NCI-H69 (cell line): ENCODE results near the gene ZDHHC11.
A peak's percentile ranks its signal among the peaks of the same experiment; 100 is the strongest.
"Not testable (repeated sequence)": the region's sequence is repeated elsewhere in the genome, so short reads cannot be mapped to it uniquely, and the experiment has no call there.

Source experiments
- DNase-seq: peaks from one replicate; lab custom pipeline; 2025; lab: John Stamatoyannopoulos, UW

Gene ZDHHC11

DNA sequence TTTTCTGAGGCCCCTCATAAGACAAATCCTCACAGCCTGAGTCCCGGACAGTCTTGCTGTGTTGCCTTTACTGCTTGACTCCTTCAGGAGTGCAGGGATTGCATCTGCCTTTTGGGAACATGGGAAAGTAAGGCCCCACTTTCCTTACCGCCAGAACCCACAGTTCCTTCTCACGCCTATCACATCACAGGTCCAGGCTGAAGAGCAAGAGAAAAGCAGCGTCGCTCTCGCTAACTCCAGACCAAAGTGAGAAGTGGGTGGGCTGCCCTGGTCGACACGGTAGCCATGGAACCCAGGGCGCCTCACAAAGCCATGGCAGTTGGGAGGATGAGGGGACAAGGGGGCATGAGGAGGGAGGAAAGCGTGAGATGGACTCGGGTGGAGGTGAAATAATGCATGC lies 7.9 kb upstream of the ZDHHC11 start:
- no peak for DNase-seq

GRCh38 chr5:856531-857425 lies 6.0 kb upstream of the ZDHHC11 start:
- DNase-seq = no peak

GRCh38 chr5:855771-856530 lies 5.2 kb upstream of the ZDHHC11 start:
- no peak for DNase-seq

DNA sequence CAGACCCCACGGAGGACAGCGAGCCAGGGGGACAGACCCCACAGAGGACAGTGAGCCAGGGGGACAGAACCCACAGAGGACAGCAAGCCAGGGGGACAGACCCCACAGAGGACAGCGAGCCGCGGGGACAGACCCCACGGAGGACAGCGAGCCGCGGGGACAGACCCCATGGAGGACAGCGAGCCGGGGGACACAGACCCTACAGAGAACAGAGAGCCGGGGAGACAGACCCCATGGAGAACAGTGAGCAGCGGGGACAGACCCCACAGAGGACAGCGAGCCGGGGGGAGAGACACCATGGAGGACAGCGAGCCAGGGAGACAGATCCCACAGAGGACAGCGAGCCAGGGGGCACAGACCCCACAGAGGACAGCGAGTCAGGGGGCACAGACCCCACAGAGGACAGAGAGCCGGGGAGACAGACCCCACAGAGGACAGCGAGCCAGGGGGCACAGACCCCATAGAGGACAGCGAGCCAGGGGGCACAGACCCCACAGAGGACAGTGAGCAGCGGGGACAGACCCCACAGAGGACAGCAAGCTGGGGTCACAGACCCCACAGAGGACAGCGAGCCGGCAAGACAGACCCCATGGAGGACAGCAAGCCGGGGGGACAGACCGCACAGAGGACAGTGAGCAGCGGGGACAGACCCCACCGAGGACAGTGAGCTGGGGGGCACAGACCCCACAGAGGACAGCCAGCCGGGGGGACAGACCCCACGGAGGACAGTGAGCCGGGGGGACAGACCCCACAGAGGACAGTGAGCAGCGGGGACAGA lies 4.4 kb upstream of the ZDHHC11 start:
- no peak for DNase-seq

- no peak for DNase-seq
Observed at GRCh38 chr5:854217-854616, 3.4 kb upstream of the ZDHHC11 start.

DNA sequence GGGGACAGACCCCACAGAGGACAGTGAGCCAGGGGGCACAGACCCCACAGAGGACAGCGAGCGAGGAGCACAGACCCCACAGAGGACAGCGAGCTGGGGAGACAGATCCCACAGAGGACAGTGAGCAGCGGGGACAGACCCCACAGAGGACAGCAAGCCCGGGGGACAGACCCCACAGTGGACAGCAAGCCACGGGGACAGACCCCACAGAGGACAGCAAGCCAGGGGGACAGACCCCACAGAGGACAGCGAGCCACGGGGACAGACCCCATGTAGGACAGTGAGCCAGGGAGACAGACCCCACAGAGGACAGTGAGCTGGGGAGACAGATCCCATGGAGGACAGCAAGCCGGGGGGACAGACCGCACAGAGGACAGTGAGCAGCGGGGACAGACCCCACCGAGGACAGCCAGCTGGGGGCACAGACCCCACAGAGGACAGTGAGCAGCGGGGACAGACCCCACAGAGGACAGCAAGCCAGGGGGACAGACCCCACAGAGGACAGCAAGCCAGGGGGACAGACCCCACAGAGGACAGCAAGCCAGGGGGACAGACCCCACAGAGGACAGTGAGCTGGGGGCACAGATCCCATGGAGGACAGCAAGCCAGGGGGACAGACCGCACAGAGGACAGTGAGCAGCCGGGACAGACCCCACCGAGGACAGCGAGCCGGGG lies 2.8 kb upstream of the ZDHHC11 start:
- not testable (repeated sequence) for DNase-seq

DNA sequence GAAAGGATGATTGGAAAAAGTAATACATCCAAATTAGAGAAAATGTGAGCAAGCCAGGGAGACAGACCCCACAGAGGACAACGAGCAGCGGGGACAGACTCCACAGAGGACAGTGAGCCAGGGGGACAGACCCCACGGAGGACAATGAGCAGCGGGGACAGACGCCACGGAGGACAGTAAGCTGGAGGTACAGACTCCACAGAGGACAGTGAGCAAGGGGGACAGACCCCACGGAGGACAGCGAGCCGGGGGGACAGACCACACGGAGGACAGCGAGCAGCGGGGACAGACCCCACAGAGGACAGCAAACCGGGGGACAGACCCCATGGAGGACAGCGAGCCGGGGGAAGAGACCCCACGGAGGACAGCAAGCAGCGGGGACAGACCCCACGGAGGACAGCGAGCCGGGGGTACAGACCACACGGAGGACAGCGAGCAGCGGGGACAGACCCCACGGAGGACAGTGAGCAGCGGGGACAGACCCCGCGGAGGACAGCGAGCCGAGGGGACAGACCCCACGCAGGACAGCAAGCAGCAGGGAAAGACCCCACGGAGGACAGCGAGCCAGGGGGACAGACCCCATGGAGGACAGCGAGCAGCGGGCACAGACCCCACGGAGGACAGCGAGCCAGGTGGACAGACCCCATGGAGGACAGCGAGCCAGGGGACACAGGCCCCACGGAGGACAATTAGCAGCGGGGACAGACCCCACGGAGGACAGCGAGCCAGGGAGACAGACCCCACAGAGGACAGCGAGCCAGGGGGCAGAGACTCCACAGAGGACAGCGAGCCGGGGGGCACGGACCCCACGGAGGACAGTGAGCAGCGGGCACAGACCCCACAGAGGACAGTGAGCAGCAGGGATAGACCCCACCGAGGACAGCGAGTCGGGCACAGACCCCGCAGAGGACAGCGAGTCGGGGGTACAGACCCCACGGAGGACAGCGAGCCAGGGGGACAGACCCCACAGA lies 1.9 kb upstream of the ZDHHC11 start:
- no peak for DNase-seq

DNA sequence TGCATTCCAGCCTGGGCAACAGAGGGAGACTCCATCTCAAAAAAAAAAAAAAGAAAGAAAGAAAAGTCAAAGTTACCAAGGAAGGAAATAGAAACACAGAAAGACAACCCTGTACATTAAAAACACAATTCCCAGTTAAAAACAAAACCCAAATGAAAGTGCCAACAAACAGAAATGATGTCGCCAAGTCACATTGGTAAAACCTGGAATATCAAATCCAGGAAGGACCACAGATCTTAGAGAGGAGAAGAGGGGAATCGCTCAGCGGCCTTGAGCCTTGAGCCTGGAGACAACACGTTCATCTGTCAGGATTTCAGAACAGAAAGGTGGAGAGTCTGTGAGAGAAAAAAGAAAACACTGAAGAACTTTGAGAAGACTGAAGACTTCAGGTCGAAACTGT lies 1.2 kb upstream of the ZDHHC11 start:
- DNase-seq = no peak

DNA sequence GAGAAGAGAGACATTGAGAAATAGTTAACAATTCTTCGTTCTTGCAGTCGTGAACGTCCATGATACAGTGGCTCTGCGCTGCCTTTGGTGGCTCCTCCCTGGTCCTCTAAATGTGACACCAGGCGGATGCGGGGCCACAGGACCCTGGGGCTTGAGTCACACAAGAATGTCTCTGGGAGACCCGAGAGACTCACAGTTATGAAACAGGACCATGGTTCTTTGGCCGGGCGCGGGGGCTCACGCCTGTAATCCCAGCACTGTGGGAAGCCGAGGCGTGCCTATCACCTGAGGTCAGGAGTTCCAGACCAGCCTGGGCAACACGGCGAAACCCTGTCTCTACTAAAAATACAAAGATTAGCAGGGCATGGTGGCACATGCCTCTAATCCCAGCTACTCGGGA lies 767 bp upstream of the ZDHHC11 start:
- no peak for DNase-seq

GRCh38 chr5:851076-851475 lies 290 bp upstream of the ZDHHC11 start:
- peak; percentile 46 for DNase-seq

DNA sequence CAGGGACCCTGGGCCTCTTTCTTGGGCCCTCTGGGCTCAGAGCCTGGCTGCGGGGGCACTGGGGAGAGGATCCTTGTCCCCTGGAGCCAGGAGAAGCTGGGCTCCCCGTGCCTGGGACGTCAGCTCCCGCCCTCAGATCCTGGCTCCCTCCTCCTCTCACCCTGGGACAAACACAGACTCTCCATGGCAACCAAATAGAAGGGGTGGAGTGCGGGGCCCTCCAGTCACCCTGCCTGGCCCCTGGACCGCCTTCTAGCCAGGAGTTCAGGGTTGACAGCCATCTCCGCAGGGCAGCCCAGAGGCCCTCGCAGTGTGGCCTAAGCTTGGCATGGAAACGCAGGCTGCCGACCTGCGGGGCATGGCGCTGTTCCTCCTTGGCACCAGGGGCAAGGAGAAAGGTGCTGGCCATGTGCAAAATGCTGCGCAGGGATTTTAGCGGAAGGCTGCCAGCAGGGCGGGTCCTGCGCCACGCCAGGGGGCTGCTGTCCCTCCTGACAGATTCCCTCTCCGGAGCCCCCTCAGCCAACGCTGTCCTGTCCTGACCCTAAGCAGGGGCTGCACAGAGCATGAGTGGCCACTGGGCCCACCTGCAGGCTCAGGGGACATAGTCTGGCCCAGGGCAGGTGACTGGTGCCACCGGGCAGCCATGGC lies 1.0 kb downstream of the ZDHHC11 start:
- no peak for DNase-seq

DNA sequence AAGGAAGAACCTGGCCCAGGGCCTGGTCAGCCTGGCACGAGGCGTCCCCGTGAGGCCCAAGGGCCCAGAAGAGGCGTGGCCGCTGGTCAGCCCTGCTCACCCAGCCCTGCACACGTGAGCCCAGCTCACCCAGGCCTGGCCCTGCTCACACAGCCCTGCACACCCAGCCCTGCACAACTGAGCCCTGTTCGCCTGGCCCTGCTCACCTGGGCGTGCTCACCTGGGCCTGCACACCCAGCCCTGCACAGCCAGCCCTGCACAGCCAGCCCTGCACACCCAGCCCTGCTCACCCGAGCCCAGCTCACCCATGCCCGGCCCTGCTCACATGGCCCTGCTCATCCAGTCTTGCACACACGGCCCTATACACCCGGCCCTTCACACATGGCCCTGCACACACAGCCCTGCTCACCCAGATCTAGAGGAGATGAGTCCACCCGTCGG lies 2.1 kb downstream of the ZDHHC11 start:
- no peak for DNase-seq

DNA sequence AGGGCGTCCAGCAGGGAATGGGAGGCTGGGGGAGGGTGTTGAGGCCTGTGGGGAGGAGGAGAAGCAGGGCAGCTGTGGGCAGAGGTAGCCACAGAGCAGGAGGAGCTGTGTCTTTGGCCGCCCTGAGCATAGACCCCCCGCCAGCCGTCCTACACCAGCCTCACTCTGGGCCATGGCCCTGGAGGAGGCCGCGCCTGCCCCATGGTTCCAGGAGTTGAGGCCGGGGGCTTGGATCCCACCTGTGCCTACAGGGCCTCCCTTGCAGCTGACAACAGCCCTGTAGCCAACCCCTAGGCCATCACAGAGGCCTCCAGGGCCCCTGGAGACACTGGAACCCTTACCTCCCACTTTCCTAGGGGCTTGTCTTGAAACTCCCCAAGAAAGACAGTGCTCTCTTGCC lies 3.0 kb downstream of the ZDHHC11 start:
- not testable (repeated sequence) for DNase-seq

GRCh38 chr5:847212-847611 lies 3.6 kb downstream of the ZDHHC11 start:
- DNase-seq = not testable (repeated sequence)

- not testable (repeated sequence) for DNase-seq
Observed at GRCh38 chr5:846602-847091, 4.1 kb downstream of the ZDHHC11 start.

- DNase-seq = not testable (repeated sequence)
Observed at GRCh38 chr5:845676-846601, 4.8 kb downstream of the ZDHHC11 start.

DNA sequence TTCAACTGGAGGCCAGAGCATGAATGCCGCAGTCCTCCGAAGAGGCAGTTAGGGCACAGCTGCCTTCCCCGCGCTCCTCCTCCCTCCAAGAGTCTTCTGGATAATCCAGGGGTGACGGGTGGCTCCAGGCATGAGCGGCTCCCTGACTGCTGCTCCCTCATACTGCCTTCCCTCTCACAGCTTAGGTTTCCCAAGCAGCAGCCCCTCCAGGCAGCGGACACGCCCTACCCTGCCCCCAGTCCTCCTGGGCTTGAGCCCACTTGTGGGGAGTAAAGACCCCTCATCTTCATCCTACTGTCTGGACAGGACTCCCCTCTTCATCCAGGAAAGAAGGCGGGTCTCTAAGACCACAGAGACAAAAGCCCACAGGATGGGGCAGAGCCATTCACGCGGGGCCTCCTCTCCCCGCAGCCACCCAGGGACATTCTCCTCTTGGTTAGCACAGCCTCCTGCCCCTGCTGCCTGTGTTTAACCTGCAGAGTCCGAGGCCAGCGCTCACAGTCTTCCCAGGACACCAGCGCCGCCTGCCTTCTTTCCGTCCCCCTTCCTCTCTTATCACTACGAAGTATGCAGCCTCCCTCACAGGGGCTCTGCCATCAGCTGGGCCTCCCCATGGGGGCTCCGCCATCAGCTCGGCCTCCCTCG lies 5.6 kb downstream of the ZDHHC11 start:
- not testable (repeated sequence) for DNase-seq

GRCh38 chr5:844426-844825 lies 6.4 kb downstream of the ZDHHC11 start:
- DNase-seq = not testable (repeated sequence)
